Dermis microvascular lymphatic vessel endothelial cell (primary cell): ENCODE measurements around the gene DDO. TPM values are rescaled to one million over a fixed set of nuclear protein-coding genes. Genes with fewer than 3 reads are reported as not detected.
A peak's percentile ranks its signal among the peaks of the same experiment; 100 is the strongest.

Source experiments
- DNase-seq, 2 donors: peaks; one replicate each; pipeline versions ENCODE4 v3.0.0 to v3.0.0-alpha.2; 2010; ENCODE audit warnings: low read depth in 2 of 2
- total RNA-seq: library from RNA; depleted of rRNA; stranded (reverse); fragments of >200 nt; gene quantifications from 2 replicates; pipeline ENCODE4 v1.2.1, GENCODE V29; 2014

Gene DDO
- total RNA-seq, 1 donor from 2014 or later, result 3.3 TPM

DNA sequence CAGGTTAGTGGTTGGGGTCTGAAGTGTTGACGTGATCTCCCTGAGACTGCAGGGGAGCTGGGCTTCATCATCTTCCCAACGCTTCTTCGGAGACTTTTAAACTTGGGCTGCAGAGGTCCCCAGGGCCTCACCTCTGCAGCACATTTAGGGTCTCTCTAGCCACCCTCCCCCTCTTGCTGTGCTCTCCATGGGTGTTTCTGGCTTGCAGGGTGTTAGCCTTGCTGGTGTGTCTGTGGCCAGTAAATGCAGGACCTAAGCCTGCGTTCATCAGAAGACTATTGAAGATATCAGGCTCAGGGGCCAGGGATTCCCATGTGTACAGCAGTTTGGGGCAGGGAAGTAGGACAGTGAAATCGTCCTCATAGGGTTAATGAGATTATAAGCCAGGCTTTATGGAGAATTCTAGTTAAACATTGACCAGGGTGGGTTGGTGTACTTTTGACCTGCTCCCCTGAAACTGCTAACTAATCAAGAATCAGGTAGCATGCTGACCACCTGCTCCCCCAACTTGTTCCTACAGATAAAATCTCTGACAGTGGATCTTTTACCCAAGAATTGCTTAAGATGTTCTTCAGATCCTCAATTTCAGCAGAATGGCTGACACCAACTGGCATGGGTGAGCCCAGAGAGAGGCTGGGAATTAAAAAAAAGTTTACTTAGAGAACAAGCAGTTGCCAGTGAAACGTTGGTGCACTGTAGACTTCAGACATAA lies 3.8 kb upstream of the DDO start:
- no peak for DNase-seq

DNA sequence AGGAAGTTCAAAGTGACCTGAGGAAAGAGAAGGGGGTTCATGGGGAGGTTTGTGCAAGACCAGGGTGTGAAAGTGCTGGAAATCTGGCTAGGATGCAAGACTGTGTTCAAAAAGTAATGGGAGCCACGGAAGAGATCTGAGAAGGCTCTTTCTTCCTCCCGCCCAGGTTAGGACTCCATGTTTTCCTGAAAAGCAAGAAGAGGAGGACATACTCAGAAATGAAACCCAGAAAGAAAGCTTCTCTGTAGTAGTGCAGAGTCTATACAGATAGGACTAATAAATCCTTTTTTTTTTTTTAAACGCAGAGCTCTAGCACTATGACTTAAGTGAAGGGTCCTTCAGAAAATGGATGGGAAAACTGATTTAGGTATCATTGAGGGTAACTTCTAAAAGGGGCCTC lies 3.2 kb upstream of the DDO start:
- DNase-seq, result no peak

DNA sequence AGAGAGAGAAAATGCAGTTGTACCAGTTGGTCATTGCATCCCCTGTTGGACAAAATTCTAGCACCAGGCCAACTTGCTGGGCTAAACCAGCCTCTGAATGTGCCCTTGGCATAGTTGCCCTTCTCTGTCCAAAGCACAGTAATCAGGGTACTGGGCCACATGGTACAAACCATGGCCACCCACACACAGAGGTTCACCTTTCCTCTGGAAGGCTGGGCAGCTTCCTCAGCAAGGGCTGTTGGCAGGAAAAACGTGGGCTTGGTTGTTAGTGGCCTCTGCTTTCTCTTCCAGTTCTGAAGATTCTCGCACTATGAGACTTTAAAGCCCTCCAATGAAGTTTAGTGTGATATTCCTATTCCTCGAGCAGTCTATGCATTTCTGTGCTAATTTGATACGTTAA lies 706 bp downstream of the DDO start:
- no peak for DNase-seq

DNA sequence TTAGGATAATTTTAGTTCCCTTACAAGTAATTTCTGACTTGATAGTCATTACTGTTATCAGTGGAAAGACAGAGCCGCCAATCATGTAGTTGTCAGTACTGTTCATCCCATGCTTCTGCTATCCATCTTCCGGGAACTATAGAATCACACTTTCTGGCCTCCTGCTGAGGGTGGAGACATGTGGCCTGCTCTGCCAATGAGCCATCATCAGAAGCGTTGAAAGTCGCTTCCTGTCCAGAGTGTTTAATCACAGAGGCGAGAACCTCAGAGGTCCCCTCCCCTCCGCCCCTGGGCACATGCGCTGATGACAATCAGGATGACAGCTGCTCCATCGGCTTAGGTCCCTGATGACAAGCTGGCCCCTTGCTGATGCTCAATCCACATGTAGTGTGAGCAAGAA lies 3.0 kb downstream of the DDO start:
- peak in 1 of 2 donors; percentile 4 for DNase-seq

GRCh38 chr6:110410511-110410910 lies 4.9 kb downstream of the DDO start:
- no peak for DNase-seq

GRCh38 chr6:110409794-110410193 lies 5.6 kb downstream of the DDO start:
- no peak for DNase-seq

DNA sequence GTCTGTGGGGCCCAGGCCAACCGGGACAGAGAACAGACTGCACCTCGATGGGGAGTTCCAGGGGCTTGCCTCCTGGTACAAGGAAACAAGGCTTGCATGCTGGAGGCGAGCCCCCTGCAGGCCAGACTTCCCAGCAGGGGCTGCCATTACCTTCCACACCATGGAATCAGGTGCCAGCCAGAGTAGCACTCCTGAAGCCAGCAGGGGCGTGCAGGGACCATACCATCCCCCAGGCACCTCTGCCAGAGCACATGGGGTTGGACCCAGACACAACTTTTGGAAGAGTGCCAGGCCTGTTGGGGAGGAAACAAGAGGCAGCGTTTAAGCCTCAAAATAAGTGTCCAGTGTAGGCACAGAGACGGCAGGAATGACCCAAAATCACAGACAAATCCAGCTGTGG lies 6.5 kb downstream of the DDO start:
- DNase-seq, result no peak

GRCh38 chr6:110404607-110405006 lies 10.8 kb downstream of the DDO start:
- no peak for DNase-seq

DNA sequence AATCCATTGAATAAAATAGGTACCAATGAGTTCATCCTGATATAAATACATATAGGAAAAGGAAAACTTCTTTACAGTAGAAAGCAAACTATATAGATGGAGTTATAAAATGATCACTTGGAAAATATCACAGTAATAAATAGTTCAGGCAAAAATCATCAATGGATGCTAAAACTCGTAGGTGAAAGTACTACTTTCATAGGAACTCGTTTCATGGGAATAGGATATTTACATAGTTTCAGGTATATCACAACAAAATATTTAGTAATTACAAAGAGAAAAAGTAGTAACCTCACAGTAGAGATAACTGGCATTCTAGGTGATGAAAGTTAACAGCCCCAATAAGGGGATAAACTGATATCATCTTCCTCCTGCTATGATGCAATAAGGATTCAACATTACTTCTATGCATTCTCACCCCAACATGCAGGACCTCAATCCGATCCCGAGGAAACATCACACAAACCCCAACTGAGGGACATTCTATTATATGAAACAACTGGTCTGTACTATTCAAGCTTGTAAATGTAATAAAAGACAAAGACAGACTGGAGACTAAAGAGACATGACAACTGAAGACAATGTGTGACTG lies 13.7 kb downstream of the DDO start:
- no peak for DNase-seq

- no peak for DNase-seq
Observed at GRCh38 chr6:110400208-110400607, 15.2 kb downstream of the DDO start.

DNA sequence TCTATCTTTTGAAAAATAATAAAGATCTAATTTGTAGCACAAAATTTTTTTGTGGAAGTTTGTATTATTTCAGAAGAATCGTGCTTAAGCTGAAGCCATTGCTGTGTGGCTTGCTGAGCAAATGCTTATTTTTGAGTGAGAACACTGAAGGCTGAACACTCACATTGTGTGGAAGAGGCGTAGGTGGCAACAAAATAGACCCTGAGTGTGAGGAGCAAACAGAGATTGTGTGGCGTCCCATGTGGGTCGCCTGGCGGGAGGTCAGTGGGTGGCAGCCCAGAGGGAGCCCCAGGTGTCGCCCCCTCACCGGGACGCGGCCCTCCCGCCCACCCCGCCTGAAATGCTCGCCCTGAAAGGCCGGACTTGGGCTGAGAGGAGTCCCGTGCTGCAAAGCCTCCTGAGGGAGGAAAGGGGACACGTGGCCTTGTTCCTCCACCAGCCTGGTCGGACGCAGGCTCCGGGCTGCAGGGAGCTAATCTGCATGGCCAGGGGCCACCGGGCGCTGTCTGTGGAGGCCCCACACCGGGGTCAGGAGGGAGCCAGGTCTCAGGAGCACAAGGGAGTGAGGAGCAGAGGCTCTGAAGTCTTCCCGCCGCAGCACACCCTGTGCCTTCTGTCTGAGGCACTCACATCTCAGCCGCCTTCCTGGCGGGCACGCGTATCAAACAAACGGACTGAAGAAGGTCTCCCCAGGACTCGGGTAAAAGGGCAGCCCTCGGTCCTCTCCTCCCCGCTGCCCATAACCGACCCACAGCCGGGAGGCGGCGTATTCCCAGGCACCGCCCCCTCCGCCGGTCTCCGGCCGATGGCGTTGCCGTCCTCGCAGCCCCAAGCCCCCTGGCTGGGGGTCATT lies 15.9 kb downstream of the DDO start:
- peak in 1 of 2 donors; percentile 5 for DNase-seq

GRCh38 chr6:110398778-110399177 lies 16.6 kb downstream of the DDO start:
- DNase-seq, result peak in 1 of 2 donors; percentile 49

GRCh38 chr6:110395221-110395620 lies 20.2 kb downstream of the DDO start:
- no peak for DNase-seq

DNA sequence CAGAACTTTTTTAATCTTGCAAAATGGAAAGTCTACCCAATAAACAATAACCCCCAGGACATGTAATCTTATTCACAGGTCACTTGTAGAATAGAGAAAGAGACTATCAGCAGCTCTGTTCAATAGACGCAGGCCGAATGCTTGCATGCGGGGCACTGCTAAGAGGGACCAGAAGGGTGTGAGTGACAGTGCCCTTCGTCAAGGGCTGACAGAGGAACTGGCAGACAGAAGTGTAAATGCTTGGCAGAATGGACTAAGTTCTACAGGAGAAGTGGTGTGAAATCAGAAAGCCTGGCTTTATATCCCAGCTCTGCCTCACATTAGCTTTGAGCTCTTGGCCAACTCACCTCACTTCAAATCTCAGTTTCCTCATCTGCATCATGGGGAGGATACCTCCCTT lies 21.0 kb downstream of the DDO start:
- no peak for DNase-seq

- no peak for DNase-seq
Observed at GRCh38 chr6:110392727-110393126, 22.6 kb downstream of the DDO start.

- no peak for DNase-seq
Observed at GRCh38 chr6:110390404-110390803, 25.0 kb downstream of the DDO start.

DNA sequence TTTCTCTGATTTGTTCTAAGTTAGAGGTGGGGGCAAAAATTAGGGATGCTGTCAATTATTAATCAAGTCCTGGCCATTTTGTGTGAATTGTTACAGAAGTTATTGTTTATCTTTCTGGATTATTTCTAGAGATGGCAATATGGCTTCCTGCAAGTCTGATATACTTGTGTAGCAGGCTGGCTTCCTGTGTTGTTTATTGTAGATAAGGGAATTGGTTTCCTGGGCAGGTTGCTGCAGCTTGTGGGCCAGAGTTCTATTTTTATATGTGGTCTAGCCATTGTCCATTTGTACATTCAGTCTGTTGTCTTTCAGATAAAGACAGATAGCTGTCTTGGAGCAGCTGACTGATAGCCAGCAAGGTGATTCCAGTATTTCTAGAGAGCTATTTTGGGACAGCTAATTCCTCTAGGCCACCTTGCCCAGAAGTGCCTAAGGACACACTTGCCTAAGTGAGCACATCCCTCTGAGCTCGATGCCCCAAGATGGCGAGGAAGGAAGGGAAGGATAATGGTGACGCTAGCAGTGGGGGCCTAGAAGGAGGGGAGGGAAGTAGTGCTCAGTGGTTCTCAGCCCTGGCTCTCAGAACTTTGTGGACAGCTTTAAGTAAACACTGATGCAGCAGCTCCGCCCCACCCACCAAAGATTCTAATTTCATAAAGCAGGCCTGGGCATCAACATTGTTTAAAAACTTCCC lies 25.5 kb downstream of the DDO start:
- peak; percentile 10 to 87 for DNase-seq

DNA sequence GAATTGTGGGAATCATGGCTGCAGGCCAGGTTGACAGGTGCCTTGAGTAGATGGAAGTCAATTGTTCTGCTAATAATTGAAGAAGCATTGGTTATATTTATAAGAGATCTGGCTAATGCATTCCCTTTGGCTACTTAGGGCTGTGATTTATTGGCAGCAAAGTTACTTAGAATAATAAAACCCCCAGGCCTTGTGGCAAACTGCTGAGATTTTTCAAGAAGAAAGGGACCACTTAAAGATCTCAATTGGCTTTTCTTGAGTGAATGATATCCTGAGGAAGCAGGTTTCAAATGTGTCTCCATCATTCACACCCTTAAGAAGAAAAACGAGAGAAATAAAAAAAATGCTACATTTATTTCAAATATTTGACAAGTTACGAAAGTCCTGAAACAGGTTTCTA lies 27.4 kb downstream of the DDO start:
- no peak for DNase-seq

- DNase-seq, result no peak
Observed at GRCh38 chr6:110385458-110385863, 29.9 kb downstream of the DDO start.

DNA sequence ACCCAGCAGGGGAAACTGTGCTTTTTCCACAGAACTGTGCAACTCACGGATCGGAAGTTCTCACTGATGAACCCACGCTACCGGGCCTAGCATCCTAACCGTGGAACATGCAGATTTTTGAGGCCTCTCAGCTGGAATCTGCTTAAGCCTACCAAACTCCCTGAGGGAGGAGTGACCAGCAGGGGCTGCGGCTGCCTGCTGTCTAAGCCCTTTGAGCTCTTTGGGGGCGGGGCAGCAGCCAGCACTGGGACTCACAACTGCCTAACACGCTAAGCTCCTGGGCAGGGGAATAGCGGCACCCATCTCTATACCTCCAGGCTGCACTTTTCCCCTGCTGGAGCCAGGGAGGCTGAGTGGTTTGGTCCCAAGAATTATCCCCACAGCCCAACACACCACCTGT lies 36.8 kb downstream of the DDO start:
- DNase-seq, result no peak

- DNase-seq, result no peak
Observed at GRCh38 chr6:110369066-110369465, 46.3 kb downstream of the DDO start.

DNA sequence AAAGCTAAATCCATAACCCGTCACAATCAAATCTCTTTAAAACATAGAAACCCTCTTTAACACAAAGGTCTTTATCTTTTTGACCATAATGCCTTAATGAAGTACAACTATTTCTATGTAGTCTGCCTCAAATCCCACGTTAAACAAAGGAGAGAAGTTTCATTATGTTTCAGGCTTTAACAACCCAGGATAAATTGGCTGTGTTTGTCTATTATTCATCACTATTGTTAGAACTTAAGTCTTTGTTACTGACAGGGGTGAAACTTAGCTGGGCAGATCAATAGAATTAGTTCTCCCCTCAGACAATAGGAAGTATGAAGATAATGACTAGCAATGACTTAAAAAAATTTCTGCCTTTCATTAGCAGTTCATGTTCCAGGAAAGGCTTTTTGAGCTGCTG lies 47.1 kb downstream of the DDO start:
- no peak for DNase-seq
